Neural progenitor cell (in vitro differentiated cells): Measurements from ENCODE around the gene JPH2.

ENCODE experiments used
- EZH2 ChIP-seq: fragments of 200-600 bp; sonication (generic); IDR thresholded peaks from 2 replicates; pipeline ENCODE4 v1.6.1; 2017; ENCODE audit warnings: antibody characterized with exemption, mild to moderate bottlenecking, moderate library complexity
- TF ChIP-seq, protein P1 (sequence below): fragments of 200-600 bp; sonication (generic); IDR thresholded peaks from 2 replicates; pipeline ENCODE4 v1.5.1; 2017; ENCODE audit warnings: antibody characterized with exemption, mild to moderate bottlenecking

DNA sequence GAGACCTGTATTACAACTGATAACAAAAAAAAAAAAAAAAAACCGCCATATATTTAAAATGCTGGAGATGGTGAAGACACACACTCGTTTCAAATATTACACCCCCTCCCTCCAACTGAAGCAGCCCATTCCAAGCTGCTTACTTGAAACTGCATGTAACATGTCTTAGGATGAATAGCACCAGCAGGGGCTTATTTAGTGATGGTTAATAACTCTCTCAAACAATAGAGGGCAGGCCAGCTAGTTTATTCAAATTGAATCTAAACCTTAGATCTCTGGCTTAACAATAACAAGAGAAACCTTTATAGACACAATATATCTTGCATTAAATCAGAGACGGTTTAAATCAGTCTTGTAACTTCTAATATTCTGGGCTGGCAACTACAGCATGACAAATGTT is 9.3 kb upstream of the JPH2 start:
- TF ChIP-seq, protein P1, sequence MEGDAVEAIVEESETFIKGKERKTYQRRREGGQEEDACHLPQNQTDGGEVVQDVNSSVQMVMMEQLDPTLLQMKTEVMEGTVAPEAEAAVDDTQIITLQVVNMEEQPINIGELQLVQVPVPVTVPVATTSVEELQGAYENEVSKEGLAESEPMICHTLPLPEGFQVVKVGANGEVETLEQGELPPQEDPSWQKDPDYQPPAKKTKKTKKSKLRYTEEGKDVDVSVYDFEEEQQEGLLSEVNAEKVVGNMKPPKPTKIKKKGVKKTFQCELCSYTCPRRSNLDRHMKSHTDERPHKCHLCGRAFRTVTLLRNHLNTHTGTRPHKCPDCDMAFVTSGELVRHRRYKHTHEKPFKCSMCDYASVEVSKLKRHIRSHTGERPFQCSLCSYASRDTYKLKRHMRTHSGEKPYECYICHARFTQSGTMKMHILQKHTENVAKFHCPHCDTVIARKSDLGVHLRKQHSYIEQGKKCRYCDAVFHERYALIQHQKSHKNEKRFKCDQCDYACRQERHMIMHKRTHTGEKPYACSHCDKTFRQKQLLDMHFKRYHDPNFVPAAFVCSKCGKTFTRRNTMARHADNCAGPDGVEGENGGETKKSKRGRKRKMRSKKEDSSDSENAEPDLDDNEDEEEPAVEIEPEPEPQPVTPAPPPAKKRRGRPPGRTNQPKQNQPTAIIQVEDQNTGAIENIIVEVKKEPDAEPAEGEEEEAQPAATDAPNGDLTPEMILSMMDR = no peak
- TF ChIP-seq EZH2 = no peak
